Dedifferentiated amniotic fluid mesenchymal stem cell (primary cell): ENCODE measurements around the gene CYBRD1.

Experiments used
- DNase-seq: peaks from one replicate; pipeline ENCODE4 v3.0.0-alpha.2; 2016; ENCODE audit errors: extremely low spot score

Gene CYBRD1

DNA sequence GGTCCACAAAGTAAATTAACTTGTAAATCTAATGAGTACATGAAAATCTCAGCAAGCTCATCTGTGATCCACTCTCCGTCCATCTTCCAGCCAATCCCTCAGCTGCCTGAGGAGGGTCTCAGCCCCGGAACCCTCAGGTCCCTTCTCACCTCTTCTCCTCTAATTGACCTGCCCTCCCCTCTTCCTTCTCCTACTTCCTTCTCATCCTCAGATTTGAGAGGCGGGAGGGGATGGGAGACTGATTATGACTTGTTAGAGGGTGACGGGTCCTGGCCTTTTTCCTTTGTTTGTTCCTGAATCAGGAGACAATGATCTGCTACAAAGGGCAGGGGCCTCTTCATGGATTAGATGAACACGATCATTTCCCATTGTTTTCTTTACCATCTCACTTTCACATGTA lies 80.1 kb downstream of the CYBRD1 start:
- no peak for DNase-seq
